CD4-positive, alpha-beta T cell treated with Interleukin-17A for 4 hours (primary cell): ENCODE data around the gene ALK.

Experiments used
- DNase-seq: peaks from one replicate; pipeline ENCODE4 v3.0.0-alpha.2; 2020; ENCODE audit warnings: mixed read lengths

ALK gene

GRCh38 chr2:29215739-29216608 lies 705.4 kb downstream of the ALK start:
- no peak for DNase-seq

- DNase-seq, result no peak
These were observed 706.3 kb downstream of the ALK start for GRCh38 chr2:29215073-29215472.

GRCh38 chr2:29213888-29214291 lies 707.5 kb downstream of the ALK start:
- DNase-seq, result no peak

GRCh38 chr2:29212009-29212408 lies 709.4 kb downstream of the ALK start:
- DNase-seq, result no peak

GRCh38 chr2:29209551-29209950 lies 711.8 kb downstream of the ALK start:
- DNase-seq, result no peak

GRCh38 chr2:29207352-29208148 lies 713.8 kb downstream of the ALK start:
- no peak for DNase-seq

- no peak for DNase-seq
These were observed 714.4 kb downstream of the ALK start for GRCh38 chr2:29206941-29207340.

GRCh38 chr2:29202819-29203495 lies 718.4 kb downstream of the ALK start:
- DNase-seq, result no peak

- no peak for DNase-seq
These were observed 719.4 kb downstream of the ALK start for GRCh38 chr2:29201979-29202378.

GRCh38 chr2:29196792-29197788 lies 724.3 kb downstream of the ALK start:
- peak; percentile 82 for DNase-seq

GRCh38 chr2:29195796-29196195 lies 725.6 kb downstream of the ALK start:
- no peak for DNase-seq

GRCh38 chr2:29193681-29194080 lies 727.7 kb downstream of the ALK start:
- DNase-seq, result no peak

GRCh38 chr2:29193111-29193510 lies 728.3 kb downstream of the ALK start:
- DNase-seq, result no peak

- DNase-seq, result no peak
These were observed 728.9 kb downstream of the ALK start for GRCh38 chr2:29192526-29192925.

- no peak for DNase-seq
These were observed 729.6 kb downstream of the ALK start for GRCh38 chr2:29191817-29192216.

- peak; percentile 49 for DNase-seq
These were observed 732.3 kb downstream of the ALK start for GRCh38 chr2:29189052-29189451.

GRCh38 chr2:29187926-29188325 lies 733.5 kb downstream of the ALK start:
- DNase-seq, result no peak

- no peak for DNase-seq
These were observed 734.6 kb downstream of the ALK start for GRCh38 chr2:29186817-29187216.

GRCh38 chr2:29184531-29184930 lies 736.9 kb downstream of the ALK start:
- DNase-seq, result no peak

GRCh38 chr2:29182920-29183319 lies 738.5 kb downstream of the ALK start:
- DNase-seq, result no peak

GRCh38 chr2:29182334-29182733 lies 739.1 kb downstream of the ALK start:
- no peak for DNase-seq

GRCh38 chr2:29175338-29175737 lies 746.0 kb downstream of the ALK start:
- no peak for DNase-seq
